ENCODE results near the gene HORMAD2. TPM values are rescaled to one million over a fixed set of nuclear protein-coding genes. Genes with fewer than 3 reads are reported as not detected.

Gene HORMAD2
- total RNA-seq, 4 donors from 2014 or later: not detected

DNA sequence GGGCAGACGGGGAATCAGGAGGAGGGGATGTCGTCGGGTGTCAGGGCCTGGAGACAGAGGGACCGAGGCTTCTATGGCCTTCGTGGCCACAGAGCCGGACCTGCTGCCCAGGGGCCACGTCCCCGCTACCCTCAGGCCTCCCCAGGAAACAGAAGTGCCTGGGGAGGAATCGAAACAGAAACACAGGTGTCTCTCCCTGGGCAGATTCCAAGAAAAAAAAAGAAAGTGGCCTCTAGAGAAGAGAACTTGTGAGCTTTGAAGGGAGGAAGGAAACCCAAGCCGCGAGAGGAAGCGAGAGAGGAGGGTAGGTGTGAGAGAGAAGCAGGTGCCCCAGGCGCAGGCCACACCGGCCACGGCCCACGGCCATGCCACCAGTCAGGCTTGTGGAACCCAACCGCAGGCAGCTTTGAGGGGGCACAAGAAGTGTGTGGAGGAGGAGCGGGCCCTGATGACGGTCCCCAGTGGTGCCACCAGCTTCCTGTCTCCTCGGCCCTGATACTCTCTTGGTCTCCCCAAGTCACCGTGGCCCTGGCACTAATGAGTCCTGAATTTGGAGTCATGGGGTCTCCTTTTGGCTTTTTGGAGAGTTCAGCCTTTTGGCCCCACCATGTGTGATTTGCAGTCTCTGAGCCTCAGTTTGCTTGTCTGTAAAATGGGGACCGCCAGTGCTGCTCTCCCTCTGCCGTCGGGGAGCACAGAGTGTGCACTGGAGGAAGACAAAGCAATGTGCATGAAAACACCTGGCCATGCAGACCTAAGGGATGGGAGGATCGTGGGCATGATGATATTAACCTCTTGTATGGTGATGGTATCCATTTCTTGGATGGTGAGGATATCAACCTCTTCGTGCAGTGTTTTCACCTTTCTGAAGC lies 141.1 kb downstream of the HORMAD2 start:
- no peak overlapping the region for H3K27ac ChIP-seq
- no peak for DNase-seq (ENCODE audit: low spot score in 2 of 2)
- H3K4me1 ChIP-seq: peaks cover 0 to 11% (median 0%) of the 10 kb centered on the region in 4 donors
- H3K9me3 ChIP-seq: no peaks in the 10 kb centered on the region
- no peaks in the 10 kb centered on the region for H3K27me3 ChIP-seq
- H3K36me3 ChIP-seq: no peaks in the 10 kb centered on the region
- no peak overlapping the region for H3K4me3 ChIP-seq
- TF ChIP-seq, protein P1, sequence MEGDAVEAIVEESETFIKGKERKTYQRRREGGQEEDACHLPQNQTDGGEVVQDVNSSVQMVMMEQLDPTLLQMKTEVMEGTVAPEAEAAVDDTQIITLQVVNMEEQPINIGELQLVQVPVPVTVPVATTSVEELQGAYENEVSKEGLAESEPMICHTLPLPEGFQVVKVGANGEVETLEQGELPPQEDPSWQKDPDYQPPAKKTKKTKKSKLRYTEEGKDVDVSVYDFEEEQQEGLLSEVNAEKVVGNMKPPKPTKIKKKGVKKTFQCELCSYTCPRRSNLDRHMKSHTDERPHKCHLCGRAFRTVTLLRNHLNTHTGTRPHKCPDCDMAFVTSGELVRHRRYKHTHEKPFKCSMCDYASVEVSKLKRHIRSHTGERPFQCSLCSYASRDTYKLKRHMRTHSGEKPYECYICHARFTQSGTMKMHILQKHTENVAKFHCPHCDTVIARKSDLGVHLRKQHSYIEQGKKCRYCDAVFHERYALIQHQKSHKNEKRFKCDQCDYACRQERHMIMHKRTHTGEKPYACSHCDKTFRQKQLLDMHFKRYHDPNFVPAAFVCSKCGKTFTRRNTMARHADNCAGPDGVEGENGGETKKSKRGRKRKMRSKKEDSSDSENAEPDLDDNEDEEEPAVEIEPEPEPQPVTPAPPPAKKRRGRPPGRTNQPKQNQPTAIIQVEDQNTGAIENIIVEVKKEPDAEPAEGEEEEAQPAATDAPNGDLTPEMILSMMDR (IDR thresholded peaks at IDR 0.05): no peak
- no peak for TF ChIP-seq POLR2A (IDR thresholded peaks at IDR 0.05)
- 70 to 74% methylated on average over 26 of the region's 26 CpGs for WGBS, 2 donors

DNA sequence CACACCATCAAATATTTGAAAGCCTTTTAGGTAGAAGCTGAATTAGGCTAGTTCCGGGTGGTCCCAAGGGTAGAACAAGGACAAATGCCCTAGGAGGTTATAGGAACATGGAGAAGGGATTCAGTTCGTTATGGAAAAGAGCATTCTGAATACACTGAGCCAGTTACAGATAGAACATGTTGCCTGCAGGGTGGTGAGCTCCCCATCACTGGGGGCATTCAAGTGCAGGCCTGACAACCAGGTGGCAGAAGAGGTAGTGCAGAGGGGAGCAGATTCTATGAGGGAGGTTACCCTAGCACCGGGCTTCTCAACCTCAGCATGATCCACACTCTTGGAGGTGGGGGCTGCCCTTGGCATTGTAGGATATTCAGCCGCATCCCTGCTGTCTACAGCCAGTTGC lies 142.1 kb downstream of the HORMAD2 start:
- no peak overlapping the region for H3K27ac ChIP-seq
- no peaks in the 10 kb centered on the region for H3K27me3 ChIP-seq
- H3K4me1 ChIP-seq: peaks cover 0 to 11% (median 0%) of the 10 kb centered on the region in 4 donors
- H3K4me3 ChIP-seq: no peak overlapping the region
- DNase-seq (ENCODE audit: low spot score in 2 of 2): no peak
- no peaks in the 10 kb centered on the region for H3K9me3 ChIP-seq
- H3K36me3 ChIP-seq: no peaks in the 10 kb centered on the region
- WGBS, 2 donors: 85 to 89% methylated on average over 3 to 4 of the region's 4 CpGs
- no peak for TF ChIP-seq EP300 (IDR thresholded peaks at IDR 0.05)
- TF ChIP-seq, protein P1 (IDR thresholded peaks at IDR 0.05): no peak
- no peak for TF ChIP-seq POLR2A (IDR thresholded peaks at IDR 0.05)

GRCh38 chr22:30223303-30223702 lies 143.0 kb downstream of the HORMAD2 start:
- H3K27ac ChIP-seq: no peak overlapping the region
- peaks cover 0 to 2% (median 0%) of the 10 kb centered on the region in 4 donors for H3K4me1 ChIP-seq
- no peaks in the 10 kb centered on the region for H3K9me3 ChIP-seq
- DNase-seq (ENCODE audit: low spot score in 2 of 2): no peak
- 43 to 47% methylated on average over 14 of the region's 15 CpGs for WGBS, 2 donors
- no peaks in the 10 kb centered on the region for H3K27me3 ChIP-seq
- no peak overlapping the region for H3K4me3 ChIP-seq
- TF ChIP-seq POLR2A (IDR thresholded peaks at IDR 0.05): no peak
- TF ChIP-seq EP300 (IDR thresholded peaks at IDR 0.05): no peak
- TF ChIP-seq, protein P1 (IDR thresholded peaks at IDR 0.05): no peak
- H3K36me3 ChIP-seq: no peaks in the 10 kb centered on the region

DNA sequence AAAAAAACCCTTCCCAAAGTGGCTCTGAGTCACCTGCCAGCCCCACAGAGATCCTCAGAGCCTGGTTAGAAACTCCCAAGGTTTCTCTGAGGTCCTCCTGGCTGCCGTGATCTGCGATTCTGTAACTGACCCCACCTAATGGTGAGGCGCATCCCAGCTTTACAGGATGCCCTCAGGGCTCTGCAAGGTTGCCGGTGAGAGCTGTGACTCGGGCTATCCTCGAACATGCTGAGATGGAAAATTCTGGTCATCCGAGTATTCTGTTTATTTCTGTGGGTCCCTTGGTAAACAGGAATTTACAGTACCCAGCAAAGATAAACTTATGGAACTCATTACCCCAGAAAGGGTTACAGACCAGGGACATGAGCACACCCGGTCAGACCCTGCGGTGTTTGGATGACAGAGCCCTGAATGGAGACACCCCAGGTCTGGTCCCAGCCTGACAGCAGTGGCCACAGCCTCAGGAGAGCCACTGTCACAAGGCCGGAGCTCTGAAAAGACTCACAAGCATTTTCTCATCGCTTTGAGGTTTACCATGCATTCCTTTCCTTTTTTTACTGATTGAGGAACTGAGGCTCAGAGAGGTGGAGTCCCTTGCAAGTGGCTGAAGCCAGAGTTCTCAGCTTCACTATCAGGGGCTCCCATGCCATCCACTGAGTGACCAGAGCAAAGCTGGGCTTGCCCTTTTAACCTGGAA lies 144.0 kb downstream of the HORMAD2 start:
- no peaks in the 10 kb centered on the region for H3K27me3 ChIP-seq
- no peak for TF ChIP-seq POLR2A (IDR thresholded peaks at IDR 0.05)
- TF ChIP-seq EP300 (IDR thresholded peaks at IDR 0.05): no peak
- TF ChIP-seq, protein P1 (IDR thresholded peaks at IDR 0.05): no peak
- no peak for DNase-seq (ENCODE audit: low spot score in 2 of 2)
- no peaks in the 10 kb centered on the region for H3K4me1 ChIP-seq
- H3K4me3 ChIP-seq: no peak overlapping the region
- no peak overlapping the region for H3K27ac ChIP-seq
- 57 to 58% methylated on average over 11 of the region's 11 CpGs for WGBS, 2 donors
- no peaks in the 10 kb centered on the region for H3K36me3 ChIP-seq
- no peaks in the 10 kb centered on the region for H3K9me3 ChIP-seq

All from tibial nerve (tissue), 4 donors.